HPDE6-E6E7 (cell line): ENCODE data around the gene KRTAP19-8.

ENCODE experiments used
- DNase-seq: peaks from one replicate; pipeline ENCODE4 v3.0.0; 2011; ENCODE audit warnings: missing footprints; ENCODE audit errors: extremely low spot score

The KRTAP19-8 gene, protein sequence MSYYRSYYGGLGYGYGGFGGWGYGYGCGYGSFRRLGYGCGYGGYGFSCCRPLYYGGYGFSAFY

GRCh38 chr21:31038376-31038775, at the start of gene KRTAP19-8:
KRTAP19-8 (minus strand) TSS chr21:31038476; CDS start chr21:31038443, 33 bp downstream.
- no peak for DNase-seq

- no peak for DNase-seq
These were observed 49.6 kb upstream of the KRTAP19-8 start for GRCh38 chr21:31087639-31088473.

GRCh38 chr21:31084689-31085088, 46.4 kb upstream of the KRTAP19-8 start:
- no peak for DNase-seq

- DNase-seq = no peak
These were observed 40.5 kb upstream of the KRTAP19-8 start for GRCh38 chr21:31078796-31079195.

GRCh38 chr21:31078216-31078615, 39.9 kb upstream of the KRTAP19-8 start:
- DNase-seq = no peak

GRCh38 chr21:31075848-31076247, 37.6 kb upstream of the KRTAP19-8 start:
- DNase-seq = no peak

GRCh38 chr21:31072533-31072932, 34.3 kb upstream of the KRTAP19-8 start:
- DNase-seq = no peak

- no peak for DNase-seq
These were observed 26.5 kb upstream of the KRTAP19-8 start for GRCh38 chr21:31064803-31065202.

DNA sequence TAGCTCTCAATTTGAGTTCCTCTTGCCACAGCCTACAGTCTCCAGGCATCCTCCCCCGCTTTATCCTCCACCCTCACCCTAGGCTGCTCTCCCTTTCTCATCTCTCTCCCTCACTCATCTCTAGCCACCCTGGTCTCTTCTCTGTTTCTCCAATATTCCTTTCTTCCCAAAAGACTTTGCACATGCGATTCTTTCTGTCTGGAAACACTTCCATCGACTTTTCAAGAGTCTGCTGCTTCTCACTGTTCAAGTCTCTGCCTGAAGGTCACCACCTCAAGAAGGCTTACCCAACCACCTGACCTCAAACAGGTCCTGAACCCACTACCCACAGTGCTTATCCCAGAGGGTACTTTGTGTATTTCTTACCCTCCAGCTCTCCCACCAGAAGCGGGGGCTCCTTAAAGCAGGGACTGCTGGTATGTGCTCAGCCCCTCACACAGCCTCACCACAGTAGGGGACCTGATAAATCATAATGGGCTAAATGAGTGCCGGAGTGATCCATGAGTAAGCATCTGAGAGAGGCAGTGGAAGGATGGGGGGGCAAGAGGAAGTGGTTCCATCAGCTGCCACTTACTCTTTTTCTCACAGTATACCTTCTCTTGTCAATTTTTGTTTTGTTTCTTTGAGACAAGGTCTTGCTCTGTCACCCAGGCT, 14.3 kb upstream of the KRTAP19-8 start:
- DNase-seq = no peak

DNA sequence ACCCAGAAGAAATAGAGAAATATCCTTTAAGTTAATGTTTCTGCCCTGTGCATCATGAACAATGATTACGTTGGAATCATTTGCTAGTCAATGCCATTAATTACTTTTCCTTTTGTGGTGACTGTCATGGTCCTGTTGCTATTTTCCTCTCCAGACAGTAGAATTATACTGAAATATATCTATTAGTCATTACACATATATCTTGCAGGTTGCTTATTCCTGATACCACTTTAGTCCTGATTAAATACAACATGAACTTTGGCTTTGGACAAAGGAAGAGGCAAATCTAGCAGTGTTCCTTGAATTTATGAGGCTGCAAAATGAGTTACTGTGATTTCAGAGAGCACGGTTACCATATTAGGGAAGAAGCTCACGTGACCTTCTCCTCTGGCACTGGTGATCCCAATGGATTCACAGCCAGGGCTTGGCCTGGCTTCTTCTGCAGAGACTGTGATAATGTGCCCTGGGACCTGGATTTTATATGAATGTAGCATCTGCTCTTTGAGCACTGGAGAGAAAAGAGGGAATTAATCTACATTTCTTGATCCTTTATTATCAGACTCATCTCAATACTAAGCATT, 12.4 kb upstream of the KRTAP19-8 start:
- DNase-seq = no peak

- DNase-seq = no peak
These were observed 7.6 kb upstream of the KRTAP19-8 start for GRCh38 chr21:31045841-31046240.

- DNase-seq = no peak
These were observed 5.2 kb upstream of the KRTAP19-8 start for GRCh38 chr21:31043471-31043870.

DNA sequence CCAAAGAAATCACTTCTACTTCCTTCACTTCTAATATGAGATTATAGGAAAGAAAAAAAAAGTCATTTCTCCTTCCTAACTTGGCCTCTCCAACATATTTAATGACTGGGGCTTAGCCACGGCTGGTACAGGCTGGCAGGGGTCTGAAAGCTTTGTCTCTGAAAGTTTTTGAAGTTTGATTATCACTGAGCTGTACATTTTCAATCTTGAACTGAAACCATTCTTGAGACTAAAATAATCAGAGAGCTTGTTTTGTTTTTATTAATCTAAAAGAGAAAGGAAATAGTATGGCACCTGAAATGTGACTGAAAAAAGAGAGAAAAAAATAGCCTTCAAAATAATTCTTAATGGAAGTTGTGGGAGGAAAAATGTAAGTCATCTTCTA, 3.8 kb upstream of the KRTAP19-8 start:
- no peak for DNase-seq

GRCh38 chr21:31041295-31042079, 3.2 kb upstream of the KRTAP19-8 start:
- DNase-seq = no peak

DNA sequence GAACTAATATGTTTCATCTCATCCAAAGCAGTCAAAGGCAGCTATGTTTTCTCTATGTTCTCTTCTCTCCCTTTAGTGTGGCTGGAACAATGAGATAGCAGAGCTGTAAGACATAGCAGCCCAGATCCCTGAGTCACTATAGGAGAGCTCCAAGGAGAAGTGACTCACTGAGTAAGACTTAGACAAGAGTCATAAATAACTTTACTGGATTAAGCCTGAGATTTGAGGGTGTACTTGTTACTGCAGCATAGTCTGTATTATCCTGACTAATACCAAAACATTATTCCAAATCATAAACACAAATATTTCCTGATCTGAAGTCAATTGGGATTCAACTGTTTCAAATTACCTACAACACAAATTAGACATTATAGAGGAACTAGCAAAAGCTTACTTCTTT, 3.9 kb downstream of the KRTAP19-8 start:
- no peak for DNase-seq

DNA sequence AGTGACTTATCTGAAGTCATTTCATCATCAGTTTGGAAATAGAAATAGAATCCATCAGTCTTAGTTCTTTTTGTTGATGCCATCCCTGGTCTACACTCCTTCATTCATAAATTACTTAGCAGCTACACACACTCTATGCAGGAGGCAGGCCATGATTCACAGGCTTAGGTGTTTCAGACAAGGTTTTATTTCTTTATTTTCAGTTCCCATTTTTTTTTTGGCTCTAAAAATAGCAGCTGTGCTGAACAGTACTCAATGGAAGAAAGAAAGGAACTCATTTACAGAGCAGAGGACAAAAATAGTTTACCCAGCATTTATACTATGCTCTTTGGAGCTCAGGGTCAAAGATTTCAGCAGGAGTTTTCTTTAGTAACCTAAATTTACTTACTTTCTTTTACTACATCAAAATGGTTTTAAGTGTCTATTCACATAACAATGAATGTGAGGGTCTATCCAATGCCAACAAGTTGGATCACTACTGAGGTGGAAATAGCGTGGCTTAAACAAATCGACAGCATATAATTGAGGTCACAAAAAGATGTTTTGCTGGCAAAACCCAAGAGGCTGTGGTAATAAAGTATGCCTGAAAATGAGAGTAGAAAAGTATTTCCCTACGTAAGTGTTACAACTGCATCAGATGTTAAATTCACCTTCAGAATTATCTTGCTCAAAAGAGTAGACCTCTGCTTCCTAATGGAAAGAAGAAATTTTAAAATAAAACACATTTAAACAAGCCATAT, 7.7 kb downstream of the KRTAP19-8 start:
- DNase-seq = no peak

GRCh38 chr21:31023680-31024079, 14.6 kb downstream of the KRTAP19-8 start:
- DNase-seq = no peak

GRCh38 chr21:31022306-31022705, 16.0 kb downstream of the KRTAP19-8 start:
- DNase-seq = no peak

- DNase-seq = no peak
These were observed 20.0 kb downstream of the KRTAP19-8 start for GRCh38 chr21:31018232-31018631.

DNA sequence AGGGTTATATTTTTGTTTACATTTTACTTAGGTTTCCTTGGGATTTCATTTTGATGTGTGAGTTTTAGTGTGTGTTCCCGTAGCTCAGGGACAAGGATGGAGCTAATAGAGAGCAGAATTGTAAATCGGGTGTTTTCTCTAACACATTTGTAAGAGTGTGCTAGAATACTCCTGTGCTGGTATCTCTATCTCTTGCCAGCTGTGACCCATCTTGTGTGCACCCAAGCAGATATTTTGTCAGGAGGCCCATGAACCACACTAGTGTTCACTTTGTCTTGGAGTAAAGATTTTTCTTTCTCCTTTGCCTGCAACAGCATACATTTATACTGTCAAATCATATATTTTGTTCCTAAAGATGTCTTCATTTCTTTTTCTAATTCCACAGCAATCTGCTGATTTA, 23.4 kb downstream of the KRTAP19-8 start:
- DNase-seq = no peak
